ENCODE data around the gene SIRPB1.

- TF ChIP-seq, protein P1, sequence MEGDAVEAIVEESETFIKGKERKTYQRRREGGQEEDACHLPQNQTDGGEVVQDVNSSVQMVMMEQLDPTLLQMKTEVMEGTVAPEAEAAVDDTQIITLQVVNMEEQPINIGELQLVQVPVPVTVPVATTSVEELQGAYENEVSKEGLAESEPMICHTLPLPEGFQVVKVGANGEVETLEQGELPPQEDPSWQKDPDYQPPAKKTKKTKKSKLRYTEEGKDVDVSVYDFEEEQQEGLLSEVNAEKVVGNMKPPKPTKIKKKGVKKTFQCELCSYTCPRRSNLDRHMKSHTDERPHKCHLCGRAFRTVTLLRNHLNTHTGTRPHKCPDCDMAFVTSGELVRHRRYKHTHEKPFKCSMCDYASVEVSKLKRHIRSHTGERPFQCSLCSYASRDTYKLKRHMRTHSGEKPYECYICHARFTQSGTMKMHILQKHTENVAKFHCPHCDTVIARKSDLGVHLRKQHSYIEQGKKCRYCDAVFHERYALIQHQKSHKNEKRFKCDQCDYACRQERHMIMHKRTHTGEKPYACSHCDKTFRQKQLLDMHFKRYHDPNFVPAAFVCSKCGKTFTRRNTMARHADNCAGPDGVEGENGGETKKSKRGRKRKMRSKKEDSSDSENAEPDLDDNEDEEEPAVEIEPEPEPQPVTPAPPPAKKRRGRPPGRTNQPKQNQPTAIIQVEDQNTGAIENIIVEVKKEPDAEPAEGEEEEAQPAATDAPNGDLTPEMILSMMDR (conservative IDR thresholded peaks at IDR 0.05; ENCODE audit: low read depth, low read length) = no peak
- no peak for TF ChIP-seq EZH2 (IDR thresholded peaks at IDR 0.05; ENCODE audit: borderline replicate concordance, low read depth, low read length, poor library complexity, severe bottlenecking)
These were observed 6.9 kb upstream of the SIRPB1 start for GRCh38 chr20:1626528-1627199.

All from A673 (cell line).